Measurements from ENCODE around the gene ERBB3.
"Not testable (repeated sequence)": the region's sequence is repeated elsewhere in the genome, so short reads cannot be mapped to it uniquely, and the experiment has no call there.

The ERBB3 gene

GRCh38 chr12:56062996-56063395, 17.0 kb upstream of the ERBB3 start:
- no peak for DNase-seq (ENCODE audit: low spot score)

GRCh38 chr12:56071648-56072047, 8.3 kb upstream of the ERBB3 start:
- Histone ChIP-seq H3K27me3 (ENCODE audit: insufficient read depth, poor library complexity, severe bottlenecking) (no peaks in the 10 kb centered on the region), H3K4me3 (ENCODE audit: severe bottlenecking) (no peak overlapping the region), H3K4me1 (ENCODE audit: insufficient read depth, poor library complexity, severe bottlenecking) (no peaks in the 10 kb centered on the region), H3K9me3 (ENCODE audit: severe bottlenecking) (no peaks in the 10 kb centered on the region), H3K36me3 (ENCODE audit: low read depth) (no peaks in the 10 kb centered on the region), H3K27ac (ENCODE audit: poor library complexity, severe bottlenecking) (no peak overlapping the region)
- TF ChIP-seq CTCF (IDR thresholded peaks at IDR 0.05; ENCODE audit: poor library complexity, severe bottlenecking) = no peak
- ATAC-seq (ENCODE audit: low read depth) = peak; percentile 67
- DNase-seq (ENCODE audit: low spot score) = no peak

More at GRCh38 chr12:56062996-56063395, 17.0 kb upstream of the ERBB3 start:
- no peaks in the 10 kb centered on the region for H3K9me3 ChIP-seq (ENCODE audit: severe bottlenecking)
- no peaks in the 10 kb centered on the region for H3K27me3 ChIP-seq (ENCODE audit: insufficient read depth, poor library complexity, severe bottlenecking)
- no peak for TF ChIP-seq CTCF (IDR thresholded peaks at IDR 0.05; ENCODE audit: poor library complexity, severe bottlenecking)
- H3K36me3 ChIP-seq (ENCODE audit: low read depth) = no peaks in the 10 kb centered on the region
- peak overlapping the region; percentile 47 for H3K27ac ChIP-seq (ENCODE audit: poor library complexity, severe bottlenecking)
- peaks cover 11% of the 10 kb centered on the region for H3K4me1 ChIP-seq (ENCODE audit: insufficient read depth, poor library complexity, severe bottlenecking)
- ATAC-seq (ENCODE audit: low read depth) = no peak
- no peak overlapping the region for H3K4me3 ChIP-seq (ENCODE audit: severe bottlenecking)

DNA sequence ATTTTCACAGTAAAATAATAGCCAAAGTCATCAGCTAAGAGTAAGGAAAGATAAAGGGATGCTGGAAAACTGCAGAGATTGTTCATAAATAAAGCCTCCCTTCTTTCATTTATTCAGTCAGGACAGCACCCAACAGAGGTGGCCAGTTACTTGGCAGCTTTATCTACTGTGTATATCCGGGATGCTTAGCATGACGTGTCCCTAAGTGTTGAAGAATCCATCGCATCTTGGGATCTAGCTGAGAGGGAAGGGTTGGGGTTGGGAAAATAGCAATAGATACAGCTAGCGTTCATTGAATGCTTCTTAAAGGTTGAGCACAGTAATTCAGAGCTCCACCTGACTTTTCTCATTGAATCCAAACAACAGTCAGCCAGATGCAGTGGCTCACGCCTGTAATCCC, 5.6 kb upstream of the ERBB3 start:
- Histone ChIP-seq H3K9me3 (ENCODE audit: severe bottlenecking) (no peaks in the 10 kb centered on the region), H3K27me3 (ENCODE audit: insufficient read depth, poor library complexity, severe bottlenecking) (no peaks in the 10 kb centered on the region), H3K4me1 (ENCODE audit: insufficient read depth, poor library complexity, severe bottlenecking) (peaks cover 4% of the 10 kb centered on the region), H3K27ac (ENCODE audit: poor library complexity, severe bottlenecking) (no peak overlapping the region), H3K36me3 (ENCODE audit: low read depth) (no peaks in the 10 kb centered on the region), H3K4me3 (ENCODE audit: severe bottlenecking) (no peak overlapping the region)
- TF ChIP-seq CTCF (IDR thresholded peaks at IDR 0.05; ENCODE audit: poor library complexity, severe bottlenecking) = no peak
- ATAC-seq (ENCODE audit: low read depth) (no peak), DNase-seq (ENCODE audit: low spot score) (no peak)

GRCh38 chr12:56077966-56078365, 2.0 kb upstream of the ERBB3 start:
- not testable (repeated sequence) for H3K27ac ChIP-seq (ENCODE audit: poor library complexity, severe bottlenecking); H3K27me3 ChIP-seq (ENCODE audit: insufficient read depth, poor library complexity, severe bottlenecking); H3K9me3 ChIP-seq (ENCODE audit: severe bottlenecking); DNase-seq (ENCODE audit: low spot score); H3K4me1 ChIP-seq (ENCODE audit: insufficient read depth, poor library complexity, severe bottlenecking); H3K36me3 ChIP-seq (ENCODE audit: low read depth); H3K4me3 ChIP-seq (ENCODE audit: severe bottlenecking); ATAC-seq (ENCODE audit: low read depth)

DNA sequence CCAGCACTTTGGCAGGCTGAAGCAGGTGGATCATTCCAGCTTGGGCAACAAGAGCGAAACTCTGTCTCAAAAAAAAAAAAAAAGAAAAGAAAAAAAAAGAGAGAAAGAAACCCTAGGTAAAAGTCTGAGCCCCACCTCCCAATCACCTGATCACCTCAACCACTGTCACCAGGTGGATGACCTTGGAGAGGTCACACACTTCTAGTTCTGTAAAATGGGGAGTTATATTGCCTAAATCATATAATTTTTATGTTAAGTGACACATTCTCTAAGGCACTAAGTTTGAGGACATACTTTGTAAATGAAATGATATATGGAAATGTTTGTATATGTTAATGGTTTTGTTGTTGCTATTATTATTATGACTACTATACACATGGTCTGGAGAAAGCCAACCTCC, 1.5 kb upstream of the ERBB3 start:
- no peak for DNase-seq (ENCODE audit: low spot score)
- ATAC-seq (ENCODE audit: low read depth) = no peak
- peak overlapping the region; percentile 57 for H3K4me3 ChIP-seq (ENCODE audit: severe bottlenecking)

More for the DNA sequence above, 1.5 kb upstream of the ERBB3 start:
- Histone ChIP-seq H3K27me3 (ENCODE audit: insufficient read depth, poor library complexity, severe bottlenecking) (no peaks in the 10 kb centered on the region), H3K36me3 (ENCODE audit: low read depth) (no peaks in the 10 kb centered on the region), H3K27ac (ENCODE audit: poor library complexity, severe bottlenecking) (peak overlapping the region; percentile 72), H3K9me3 (ENCODE audit: severe bottlenecking) (no peaks in the 10 kb centered on the region), H3K4me1 (ENCODE audit: insufficient read depth, poor library complexity, severe bottlenecking) (peaks cover 4% of the 10 kb centered on the region)
- TF ChIP-seq CTCF (IDR thresholded peaks at IDR 0.05; ENCODE audit: poor library complexity, severe bottlenecking) = no peak
